C4-2B (cell line): ENCODE data around the gene MEOX1.

ENCODE experiments used
- CTCF ChIP-seq: fragments of 450-650 bp; conservative IDR thresholded peaks from 2 replicates; pipeline ENCODE4 v1.5.1; 2017; ENCODE audit warnings: mild to moderate bottlenecking
- ZFX ChIP-seq: fragments of 450-650 bp; IDR thresholded peaks from 2 replicates; pipeline ENCODE4 v1.6.1; 2017

GRCh38 chr17:43707184-43707583 is 45.5 kb upstream of the MEOX1 start:
- no peak for TF ChIP-seq CTCF
- TF ChIP-seq ZFX = no peak
